GM21360 (cell line): ENCODE results near the gene KRTAP9-2.
"Not testable (repeated sequence)": the region's sequence is repeated elsewhere in the genome, so short reads cannot be mapped to it uniquely, and the experiment has no call there.

Experiments
- ATAC-seq: cut with Tn5 transposase; IDR thresholded peaks from one replicate; pipeline ENCODE4 v1.9.1; 2021; ENCODE audit warnings: mild to moderate bottlenecking, moderate library complexity; ENCODE audit not compliant: unreplicated experiment

Gene KRTAP9-2

GRCh38 chr17:41232399-41233105 is 6.1 kb downstream of the KRTAP9-2 start, which contains the start of gene KRTAP9-3:
KRTAP9-3 (plus strand) TSS chr17:41232449; CDS start chr17:41232502, 53 bp downstream.
- ATAC-seq = not testable (repeated sequence)

GRCh38 chr17:41237116-41237515 is 10.7 kb downstream of the KRTAP9-2 start:
- ATAC-seq = not testable (repeated sequence)

GRCh38 chr17:41237949-41238437 is 11.5 kb downstream of the KRTAP9-2 start, which contains the start of gene KRTAP9-8:
KRTAP9-8 (plus strand) TSS chr17:41237999; CDS start chr17:41238052, 53 bp downstream.
- ATAC-seq = not testable (repeated sequence)

GRCh38 chr17:41246995-41247787 is 20.7 kb downstream of the KRTAP9-2 start:
- not testable (repeated sequence) for ATAC-seq

DNA sequence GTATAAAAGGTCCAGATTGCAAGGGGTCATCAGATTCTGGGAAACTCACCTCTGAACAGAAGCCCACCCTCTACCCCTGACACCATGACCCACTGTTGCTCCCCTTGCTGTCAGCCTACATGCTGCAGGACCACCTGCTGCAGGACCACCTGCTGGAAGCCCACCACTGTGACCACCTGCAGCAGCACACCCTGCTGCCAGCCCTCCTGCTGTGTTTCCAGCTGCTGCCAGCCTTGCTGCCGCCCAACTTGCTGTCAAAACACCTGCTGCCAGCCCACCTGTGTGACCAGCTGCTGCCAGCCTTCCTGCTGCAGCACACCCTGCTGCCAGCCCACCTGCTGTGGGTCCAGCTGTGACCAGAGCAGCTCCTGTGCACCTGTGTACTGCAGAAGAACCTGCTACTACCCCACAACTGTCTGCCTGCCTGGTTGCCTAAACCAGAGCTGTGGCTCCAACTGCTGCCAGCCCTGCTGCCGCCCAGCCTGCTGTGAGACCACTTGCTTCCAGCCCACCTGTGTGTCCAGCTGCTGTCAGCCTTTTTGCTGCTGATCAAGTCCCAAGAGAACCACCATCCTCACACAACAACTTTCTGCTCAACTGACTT is 23.3 kb downstream of the KRTAP9-2 start, which contains the start of gene KRTAP9-4:
Gene KRTAP9-4 (plus strand): TSS at position 51 of the 604 bp plus-strand sequence. CDS start 34 bp downstream, at position 85.
- ATAC-seq = not testable (repeated sequence)

DNA sequence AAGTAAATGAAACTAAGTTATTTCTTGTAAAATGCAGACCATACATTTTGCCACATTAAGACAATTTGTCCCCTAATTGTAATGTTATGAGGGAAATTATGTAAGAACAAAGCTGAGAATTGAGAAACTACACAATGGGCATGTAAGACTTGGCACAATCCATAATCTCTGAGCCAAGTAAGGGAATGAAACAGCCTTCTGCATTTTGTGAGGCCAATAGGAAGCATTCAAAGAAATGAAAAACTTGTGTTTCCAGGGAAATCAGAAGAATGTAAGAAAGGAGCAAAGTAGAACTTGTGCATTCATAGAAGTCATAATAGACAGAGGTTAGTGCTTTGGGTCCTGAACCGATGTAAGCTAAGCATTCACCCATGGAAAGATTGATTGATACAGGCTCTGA is 24.8 kb downstream of the KRTAP9-2 start:
- no peak for ATAC-seq

DNA sequence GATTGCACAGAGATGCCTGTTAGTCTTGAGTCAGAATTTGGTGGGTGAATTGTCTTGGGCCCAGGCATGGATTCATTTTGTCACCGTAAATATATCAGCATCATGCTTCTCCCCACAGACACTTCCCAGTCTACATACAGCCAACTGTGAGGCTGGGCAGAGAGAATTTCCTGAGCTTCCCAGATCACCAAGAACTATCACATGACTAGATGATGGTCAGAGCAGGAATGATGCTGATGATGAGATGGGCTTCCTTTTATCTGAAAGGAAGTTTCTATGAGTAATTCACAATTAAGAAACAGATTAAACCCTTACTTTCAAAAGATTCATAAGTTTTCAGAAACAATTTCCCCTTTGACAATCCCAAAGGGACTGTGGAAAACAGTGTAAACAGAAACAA is 28.4 kb downstream of the KRTAP9-2 start:
- no peak for ATAC-seq

GRCh38 chr17:41255381-41256290 is 29.2 kb downstream of the KRTAP9-2 start, which contains the start of gene KRTAP9-9:
KRTAP9-9 (plus strand) TSS chr17:41255384.
- ATAC-seq = not testable (repeated sequence)

DNA sequence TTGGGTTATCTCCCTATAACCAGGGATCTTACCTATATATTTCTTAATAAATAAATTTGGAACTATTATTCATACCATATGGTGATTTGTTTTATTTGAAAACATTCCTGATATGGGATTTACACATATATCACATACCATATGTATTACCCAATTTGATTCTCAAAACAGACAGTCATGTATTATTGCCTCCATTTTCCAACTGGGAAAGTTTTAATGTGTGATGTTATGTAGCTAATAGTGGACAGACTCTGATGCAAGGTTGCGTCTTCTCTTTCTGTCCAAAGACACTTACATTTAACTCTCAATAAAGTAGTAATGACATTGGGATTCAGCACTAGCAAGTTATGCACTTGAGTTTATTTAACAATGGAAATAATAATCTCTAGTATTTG is 29.8 kb downstream of the KRTAP9-2 start:
- no peak for ATAC-seq

GRCh38 chr17:41258406-41258805 is 32.0 kb downstream of the KRTAP9-2 start:
- ATAC-seq = no peak

DNA sequence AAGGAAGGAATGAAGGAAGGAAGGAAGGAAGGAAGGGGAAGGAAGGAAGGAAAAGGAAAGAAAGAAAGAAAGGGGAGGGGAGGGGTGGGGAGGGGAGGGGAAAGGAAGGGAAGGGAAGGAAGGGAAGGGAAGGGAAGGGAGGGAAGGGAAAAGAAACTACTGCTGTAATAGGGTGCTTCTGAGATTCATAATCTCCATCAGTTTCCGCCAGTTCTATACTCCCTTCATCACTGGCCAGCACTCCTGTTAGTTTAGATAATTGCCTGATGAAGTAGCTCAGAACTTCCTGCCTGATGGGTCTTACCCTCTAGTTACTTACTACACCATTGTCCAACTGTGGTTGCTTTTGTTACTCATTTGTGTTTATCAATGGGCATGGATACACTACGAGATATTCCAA is 36.8 kb downstream of the KRTAP9-2 start:
- ATAC-seq = no peak

DNA sequence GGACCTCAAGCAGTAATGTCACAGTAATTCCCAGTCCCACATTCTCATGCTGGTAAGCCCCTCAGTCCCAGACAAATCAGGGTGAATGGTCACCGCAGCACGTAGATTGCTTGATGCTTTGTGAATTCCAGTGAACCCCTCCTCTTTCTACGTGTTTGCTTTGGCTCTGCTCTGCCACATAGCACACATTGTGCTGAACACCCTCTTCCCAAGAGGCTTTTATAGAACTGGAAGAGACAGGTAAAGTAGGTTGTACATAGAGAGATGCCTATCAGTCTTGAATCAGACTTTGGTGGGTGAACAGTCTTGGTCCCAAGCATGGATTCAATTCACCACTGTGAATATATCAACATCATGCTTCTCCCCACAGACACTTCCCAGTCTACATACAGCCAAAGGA is 38.2 kb downstream of the KRTAP9-2 start:
- ATAC-seq = no peak

DNA sequence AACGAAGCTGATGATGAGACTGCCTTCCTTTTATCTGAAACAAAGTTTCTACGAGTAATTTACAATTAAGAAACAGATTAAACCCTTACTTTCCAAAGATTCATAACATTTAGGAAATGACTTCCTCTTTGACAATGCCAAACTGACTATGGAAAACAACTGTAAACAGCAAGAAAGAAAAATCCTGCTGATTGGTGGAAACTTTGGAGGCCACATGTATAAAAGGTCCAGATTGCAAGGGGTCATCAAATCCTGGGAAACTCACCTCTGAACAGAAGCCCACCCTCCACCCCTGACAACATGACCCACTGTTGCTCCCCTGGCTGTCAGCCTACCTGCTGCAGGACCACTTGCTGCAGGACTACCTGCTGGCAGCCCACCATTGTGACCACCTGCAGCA is 38.6 kb downstream of the KRTAP9-2 start, which contains the start of gene KRTAP9-6:
Gene KRTAP9-6 (plus strand): TSS at position 301 of the 400 bp plus-strand sequence. CDS start 0 bp downstream, at position 301.
- ATAC-seq = no peak

- ATAC-seq = no peak
Measured at GRCh38 chr17:41267711-41268110, 41.3 kb downstream of the KRTAP9-2 start.

GRCh38 chr17:41271323-41271722 is 44.9 kb downstream of the KRTAP9-2 start:
- ATAC-seq = not testable (repeated sequence)

DNA sequence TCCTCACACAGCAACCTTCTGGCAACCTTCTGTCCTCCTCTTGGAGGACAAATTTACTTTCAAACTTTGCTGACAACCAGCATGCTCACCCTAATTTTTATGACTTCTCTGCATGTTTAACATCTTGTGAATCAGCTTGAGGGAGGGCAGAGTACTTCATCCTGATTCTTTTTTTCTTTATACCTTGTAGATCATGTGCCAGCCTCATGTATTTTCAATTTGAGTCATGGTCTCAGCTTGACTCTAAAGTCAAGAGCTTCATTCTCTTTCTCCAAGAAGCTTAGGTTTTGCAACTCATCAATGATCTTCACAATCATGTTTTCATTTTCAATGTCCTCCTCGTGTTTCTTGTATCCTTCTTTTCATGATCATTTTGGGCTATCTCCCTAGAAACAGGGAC is 45.4 kb downstream of the KRTAP9-2 start:
- no peak for ATAC-seq

DNA sequence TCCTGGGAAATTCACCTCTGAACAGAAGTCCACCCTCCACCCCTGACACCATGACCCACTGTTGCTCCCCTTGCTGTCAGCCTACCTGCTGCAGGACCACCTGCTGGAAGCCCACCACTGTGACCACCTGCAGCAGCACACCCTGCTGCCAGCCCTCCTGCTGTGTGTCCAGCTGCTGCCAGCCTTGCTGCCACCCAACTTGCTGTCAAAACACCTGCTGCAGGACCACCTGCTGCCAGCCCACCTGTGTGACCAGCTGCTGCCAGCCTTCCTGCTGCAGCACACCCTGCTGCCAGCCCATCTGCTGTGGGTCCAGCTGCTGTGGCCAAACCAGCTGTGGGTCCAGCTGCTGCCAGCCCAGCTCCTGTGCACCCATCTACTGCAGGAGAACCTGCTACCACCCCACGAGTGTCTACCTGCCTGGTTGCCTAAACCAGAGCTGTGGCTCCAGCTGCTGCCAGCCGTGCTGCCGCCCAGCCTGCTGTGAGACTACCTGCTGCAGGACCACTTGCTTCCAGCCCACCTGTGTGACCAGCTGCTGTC is 49.3 kb downstream of the KRTAP9-2 start, which contains the start of gene KRTAP9-7:
Gene KRTAP9-7 (plus strand): TSS at position 51 of the 543 bp plus-strand sequence. CDS start 0 bp downstream, at position 51.
- not testable (repeated sequence) for ATAC-seq
